ENCODE measurements around the gene KRT20. TPM values are rescaled to one million over a fixed set of nuclear protein-coding genes. Genes with fewer than 3 reads are reported as not detected.

Gene KRT20
- total RNA-seq, 4 donors from 2014 or later = not detected

DNA sequence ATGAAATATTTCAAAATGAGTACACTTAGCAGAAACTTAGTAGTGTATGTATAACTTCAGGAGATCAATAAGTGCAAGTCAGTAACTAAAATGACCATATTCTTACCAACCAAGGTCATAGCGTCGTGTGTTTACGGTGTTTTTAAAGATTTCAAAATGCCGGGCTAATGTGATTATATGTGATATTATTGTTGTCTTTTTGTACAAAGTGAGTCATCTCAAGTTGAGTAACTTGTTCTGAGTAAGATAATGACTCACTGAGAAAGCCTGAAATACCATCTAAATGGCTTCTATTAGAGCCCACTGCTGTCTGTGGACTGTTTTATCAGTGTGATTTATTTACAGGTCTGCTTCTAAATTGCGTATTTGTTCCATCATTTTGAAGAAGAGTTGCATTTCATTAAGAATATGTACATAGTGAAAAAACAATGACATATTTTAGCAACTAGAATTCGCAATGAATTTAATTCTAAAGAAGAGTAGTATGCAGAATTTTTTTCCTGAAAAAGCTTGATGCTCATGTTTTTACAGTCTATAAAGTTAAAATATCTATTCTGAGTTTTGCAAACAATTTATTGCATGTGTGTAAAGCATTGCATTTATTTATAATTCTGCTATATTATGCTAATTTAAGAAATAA lies 30.7 kb downstream of the KRT20 start:
- TF ChIP-seq, protein P1, sequence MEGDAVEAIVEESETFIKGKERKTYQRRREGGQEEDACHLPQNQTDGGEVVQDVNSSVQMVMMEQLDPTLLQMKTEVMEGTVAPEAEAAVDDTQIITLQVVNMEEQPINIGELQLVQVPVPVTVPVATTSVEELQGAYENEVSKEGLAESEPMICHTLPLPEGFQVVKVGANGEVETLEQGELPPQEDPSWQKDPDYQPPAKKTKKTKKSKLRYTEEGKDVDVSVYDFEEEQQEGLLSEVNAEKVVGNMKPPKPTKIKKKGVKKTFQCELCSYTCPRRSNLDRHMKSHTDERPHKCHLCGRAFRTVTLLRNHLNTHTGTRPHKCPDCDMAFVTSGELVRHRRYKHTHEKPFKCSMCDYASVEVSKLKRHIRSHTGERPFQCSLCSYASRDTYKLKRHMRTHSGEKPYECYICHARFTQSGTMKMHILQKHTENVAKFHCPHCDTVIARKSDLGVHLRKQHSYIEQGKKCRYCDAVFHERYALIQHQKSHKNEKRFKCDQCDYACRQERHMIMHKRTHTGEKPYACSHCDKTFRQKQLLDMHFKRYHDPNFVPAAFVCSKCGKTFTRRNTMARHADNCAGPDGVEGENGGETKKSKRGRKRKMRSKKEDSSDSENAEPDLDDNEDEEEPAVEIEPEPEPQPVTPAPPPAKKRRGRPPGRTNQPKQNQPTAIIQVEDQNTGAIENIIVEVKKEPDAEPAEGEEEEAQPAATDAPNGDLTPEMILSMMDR (IDR thresholded peaks at IDR 0.05) = no peak
- DNase-seq (ENCODE audit: low spot score) (no peak), ATAC-seq (ENCODE audit: low FRiP score) (peak; percentile 82)

DNA sequence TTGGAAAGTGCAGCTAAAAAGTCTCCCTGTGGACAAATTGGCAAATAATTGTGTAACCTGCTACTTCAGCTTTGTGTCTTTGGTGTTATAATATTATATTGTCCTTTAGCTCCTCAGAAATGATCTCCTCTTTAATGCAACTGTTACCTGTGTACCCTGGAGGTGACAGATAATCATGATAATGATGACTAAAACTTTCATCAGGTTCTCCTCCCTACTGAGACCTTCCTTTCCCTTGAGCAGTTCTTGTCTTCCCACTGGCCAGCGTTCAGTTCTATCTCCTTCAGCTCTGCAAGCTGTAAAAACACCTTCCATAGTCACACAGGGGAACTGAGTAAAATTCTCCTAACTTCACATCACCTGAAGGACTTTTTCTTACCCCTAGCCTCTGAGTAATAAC lies 32.7 kb downstream of the KRT20 start:
- no peak for ATAC-seq (ENCODE audit: low FRiP score)
- TF ChIP-seq, protein P1 (IDR thresholded peaks at IDR 0.05) = no peak

DNA sequence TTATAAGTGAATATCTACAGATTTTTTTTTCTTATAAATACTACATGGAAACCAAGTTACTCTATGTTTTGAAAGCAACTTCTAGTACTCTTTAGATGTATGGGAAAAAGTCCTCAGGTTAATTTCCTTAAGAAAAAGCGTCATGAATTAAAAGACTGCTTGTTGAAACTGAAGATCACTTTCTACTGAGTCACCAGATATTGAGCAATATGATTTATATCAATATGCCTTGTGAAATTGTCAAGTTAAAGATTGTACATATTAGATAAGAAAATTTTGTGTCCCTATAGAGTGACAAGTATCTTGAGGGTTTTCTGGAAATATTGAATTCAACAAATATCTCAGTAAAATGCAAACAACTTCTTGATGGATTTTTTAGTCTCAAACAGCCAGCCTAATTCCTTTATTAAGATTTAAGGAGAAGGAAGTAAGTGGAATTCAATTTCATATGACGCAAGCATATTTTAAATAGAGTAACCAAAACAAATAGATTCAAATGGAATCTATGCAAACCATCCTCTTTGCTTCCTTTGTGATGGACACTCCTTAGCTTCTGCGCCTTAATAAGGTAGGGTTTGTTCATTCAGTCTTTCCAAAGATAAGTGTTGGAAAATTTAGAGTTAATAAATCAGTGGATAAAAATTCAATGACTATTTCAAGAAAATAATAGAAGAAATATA lies 34.6 kb downstream of the KRT20 start:
- no peak for DNase-seq (ENCODE audit: low spot score)
- TF ChIP-seq, protein P1 (IDR thresholded peaks at IDR 0.05) = no peak
- no peak for ATAC-seq (ENCODE audit: low FRiP score)

More for the DNA sequence above, 32.7 kb downstream of the KRT20 start:
- DNase-seq (ENCODE audit: low spot score) = no peak

DNA sequence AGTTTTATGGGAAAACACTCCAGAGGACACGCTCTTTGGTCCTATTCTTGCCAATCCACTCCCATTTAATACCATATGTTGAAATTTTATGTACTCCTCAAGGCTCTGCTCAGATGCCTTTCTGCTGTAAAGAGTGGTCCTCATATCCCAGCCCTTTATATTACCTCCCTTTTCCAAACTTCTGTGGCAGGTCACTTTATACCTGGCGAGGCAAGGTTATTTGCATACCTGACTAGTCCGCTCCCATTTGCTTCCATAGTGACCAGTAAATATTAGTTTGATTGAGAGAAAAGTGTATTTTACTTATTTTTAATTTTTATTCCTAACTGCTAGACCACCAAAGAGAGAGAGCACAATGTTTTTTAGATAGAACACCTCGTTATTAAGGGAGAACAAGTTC lies 35.3 kb downstream of the KRT20 start:
- no peak for ATAC-seq (ENCODE audit: low FRiP score)
- TF ChIP-seq, protein P1 (IDR thresholded peaks at IDR 0.05) = no peak
- no peak for DNase-seq (ENCODE audit: low spot score)

DNA sequence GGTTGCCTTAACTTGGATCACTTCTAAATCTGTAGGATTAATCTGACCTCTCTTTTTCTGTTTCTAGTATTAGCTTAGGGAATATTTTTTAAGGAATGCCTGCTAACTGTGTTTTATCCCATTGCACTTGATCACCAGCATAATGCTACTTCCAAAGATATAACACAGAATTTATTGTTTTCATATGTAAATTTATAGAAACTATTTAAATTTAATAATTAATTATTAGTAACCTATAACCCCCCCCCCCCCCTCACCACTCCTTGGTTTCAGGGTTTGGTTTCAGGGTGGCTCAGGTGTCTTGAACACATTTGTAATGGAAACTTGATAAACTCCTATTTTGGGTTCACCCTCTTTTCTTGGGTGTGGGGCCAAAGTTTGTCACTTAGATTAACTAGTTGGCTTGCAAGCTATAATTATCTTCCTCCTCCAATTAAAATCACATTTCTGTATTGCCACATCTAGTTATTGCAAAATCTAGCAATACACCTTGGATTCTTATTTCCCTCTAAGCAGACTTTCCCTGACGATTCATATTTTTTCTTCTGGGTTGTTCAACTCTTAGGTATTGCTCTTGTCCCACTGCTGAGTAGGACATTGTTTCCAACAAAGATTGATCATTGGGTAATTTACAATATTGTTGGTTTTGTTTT lies 36.3 kb downstream of the KRT20 start:
- TF ChIP-seq, protein P1 (IDR thresholded peaks at IDR 0.05) = no peak
- ATAC-seq (ENCODE audit: low FRiP score) (no peak), DNase-seq (ENCODE audit: low spot score) (no peak)

DNA sequence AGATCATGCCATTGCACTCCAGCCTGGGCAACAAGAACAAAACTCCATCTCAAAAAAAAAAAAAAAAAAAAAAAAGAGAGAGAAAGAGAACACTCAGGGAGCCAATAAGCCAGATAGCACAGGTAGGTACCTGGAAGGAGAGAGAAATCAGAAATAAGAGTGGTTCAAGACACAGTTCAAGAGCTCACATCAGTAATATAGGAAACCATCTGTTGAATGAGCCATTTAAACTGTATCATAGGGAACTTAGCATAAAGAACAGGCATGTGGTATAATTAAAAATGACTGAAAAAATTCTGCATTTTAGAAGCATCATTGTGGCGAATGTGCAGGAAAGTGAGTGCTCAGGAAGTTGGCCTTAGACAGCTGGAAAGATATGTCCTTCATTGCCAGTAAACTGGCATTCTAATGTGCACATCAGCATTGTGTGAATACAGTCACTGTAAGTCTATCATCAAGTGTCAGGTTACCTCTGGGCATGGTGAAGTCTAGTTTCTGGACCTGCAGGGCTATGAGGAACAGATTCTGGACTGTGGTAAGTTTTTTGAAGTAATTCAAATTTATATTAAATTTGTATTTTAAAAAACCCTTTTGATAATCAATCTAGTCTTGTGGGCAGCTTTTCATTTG lies 38.4 kb downstream of the KRT20 start:
- TF ChIP-seq, protein P1 (IDR thresholded peaks at IDR 0.05) = no peak

More for the DNA sequence above, 38.4 kb downstream of the KRT20 start:
- no peak for DNase-seq (ENCODE audit: low spot score)
- no peak for ATAC-seq (ENCODE audit: low FRiP score)

Data from omental fat pad (tissue), 4 donors.